SKM-1 treated with dmso at 0.1 percent for 144 hours (cell line): Measurements from ENCODE around the gene SDC1.
"Not testable (repeated sequence)": the region's sequence is repeated elsewhere in the genome, so short reads cannot be mapped to it uniquely, and the experiment has no call there.

Experiments used
- DNase-seq: peaks from one replicate; lab custom pipeline; 2025; ENCODE audit not compliant: unreplicated experiment; lab: John Stamatoyannopoulos, UW

Gene SDC1, protein sequence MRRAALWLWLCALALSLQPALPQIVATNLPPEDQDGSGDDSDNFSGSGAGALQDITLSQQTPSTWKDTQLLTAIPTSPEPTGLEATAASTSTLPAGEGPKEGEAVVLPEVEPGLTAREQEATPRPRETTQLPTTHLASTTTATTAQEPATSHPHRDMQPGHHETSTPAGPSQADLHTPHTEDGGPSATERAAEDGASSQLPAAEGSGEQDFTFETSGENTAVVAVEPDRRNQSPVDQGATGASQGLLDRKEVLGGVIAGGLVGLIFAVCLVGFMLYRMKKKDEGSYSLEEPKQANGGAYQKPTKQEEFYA

GRCh38 chr2:20224716-20225293 is at the start of gene SDC1:
SDC1 (minus strand) TSS chr2:20225130; CDS start chr2:20224867, 263 bp downstream.
- DNase-seq: no peak

GRCh38 chr2:20273042-20273441 is 48.1 kb upstream of the SDC1 start:
- no peak for DNase-seq

DNA sequence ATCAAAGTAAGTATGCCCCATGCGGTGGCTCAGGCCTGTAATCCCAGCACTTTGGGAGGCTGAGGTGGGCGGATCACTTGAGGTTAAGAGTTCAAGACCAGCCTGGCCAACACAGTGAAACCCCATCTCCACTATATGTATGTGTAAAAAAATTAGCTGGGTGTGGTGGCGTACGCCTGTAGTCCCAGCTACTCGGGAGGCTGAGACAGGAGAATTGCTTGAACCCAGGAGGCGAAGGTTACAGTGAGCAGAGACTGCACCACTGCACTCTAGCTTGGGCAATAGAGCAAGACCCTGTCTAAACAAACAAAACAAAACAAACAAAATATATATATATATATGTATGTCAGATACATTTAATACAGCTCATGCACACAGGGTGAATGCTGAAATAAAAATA is 43.4 kb upstream of the SDC1 start:
- DNase-seq: not testable (repeated sequence)

GRCh38 chr2:20267529-20267928 is 42.6 kb upstream of the SDC1 start:
- no peak for DNase-seq

DNA sequence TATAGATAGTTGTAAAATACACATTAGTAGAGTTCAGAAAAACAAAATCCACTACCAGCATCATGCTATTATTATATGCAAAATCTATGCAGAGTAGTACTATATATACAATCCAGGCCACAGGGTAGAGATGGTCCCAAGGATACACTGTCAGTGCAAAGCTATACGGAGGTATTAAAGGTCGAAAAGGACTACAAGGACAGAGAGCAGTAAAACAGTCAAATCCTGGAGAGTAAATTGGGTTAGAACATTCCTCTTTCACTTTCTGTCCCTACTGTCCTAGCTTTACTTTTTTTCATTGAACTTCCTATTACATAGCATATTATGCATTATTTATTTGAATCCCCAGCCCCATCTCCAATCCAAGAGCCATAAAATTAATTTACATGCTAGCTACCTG is 39.7 kb upstream of the SDC1 start:
- DNase-seq: no peak

GRCh38 chr2:20257411-20257810 is 32.5 kb upstream of the SDC1 start:
- no peak for DNase-seq

- DNase-seq: no peak
These were observed 29.8 kb upstream of the SDC1 start for GRCh38 chr2:20254731-20255130.

DNA sequence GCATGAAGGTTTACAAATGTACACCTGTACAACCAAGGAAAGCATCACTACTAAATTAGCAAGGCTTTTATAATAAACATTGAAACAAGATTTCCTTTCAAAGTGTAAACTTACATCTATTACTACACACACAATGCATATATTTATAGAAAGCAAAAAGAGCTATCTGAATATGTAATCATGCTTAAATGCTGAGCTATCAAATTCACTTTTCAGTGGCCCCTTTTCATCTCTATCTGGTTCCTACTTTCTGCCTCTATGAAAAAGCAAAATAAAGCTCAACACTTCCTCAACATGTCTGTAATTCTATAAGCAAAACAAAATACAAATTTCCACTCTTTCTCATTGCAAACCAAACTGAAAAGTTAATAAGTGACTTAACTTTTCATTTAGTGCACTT is 25.5 kb upstream of the SDC1 start:
- no peak for DNase-seq

GRCh38 chr2:20249170-20249569 is 24.2 kb upstream of the SDC1 start:
- no peak for DNase-seq

- no peak for DNase-seq
These were observed 22.2 kb upstream of the SDC1 start for GRCh38 chr2:20247084-20247483.

DNA sequence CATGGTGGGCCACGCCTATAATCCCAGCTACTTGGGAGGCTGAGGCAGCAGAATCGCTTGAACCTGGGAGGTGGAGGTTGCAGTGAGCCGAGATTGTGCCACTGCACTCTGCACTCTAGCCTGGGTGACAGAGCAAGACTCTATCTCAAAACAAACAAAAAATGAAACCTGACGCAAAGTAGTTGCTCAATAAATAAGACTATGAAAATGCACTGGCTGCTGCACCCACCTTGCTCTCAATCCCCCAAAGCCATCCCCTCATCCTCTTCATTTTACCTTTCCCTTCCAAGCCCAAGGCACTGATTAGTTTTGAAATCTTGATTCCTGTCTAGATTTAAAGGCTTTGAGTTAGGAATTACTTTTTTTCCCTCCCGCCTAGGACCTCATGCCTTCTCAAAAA is 18.7 kb upstream of the SDC1 start:
- DNase-seq: not testable (repeated sequence)

GRCh38 chr2:20242727-20243377 is 17.9 kb upstream of the SDC1 start:
- no peak for DNase-seq

DNA sequence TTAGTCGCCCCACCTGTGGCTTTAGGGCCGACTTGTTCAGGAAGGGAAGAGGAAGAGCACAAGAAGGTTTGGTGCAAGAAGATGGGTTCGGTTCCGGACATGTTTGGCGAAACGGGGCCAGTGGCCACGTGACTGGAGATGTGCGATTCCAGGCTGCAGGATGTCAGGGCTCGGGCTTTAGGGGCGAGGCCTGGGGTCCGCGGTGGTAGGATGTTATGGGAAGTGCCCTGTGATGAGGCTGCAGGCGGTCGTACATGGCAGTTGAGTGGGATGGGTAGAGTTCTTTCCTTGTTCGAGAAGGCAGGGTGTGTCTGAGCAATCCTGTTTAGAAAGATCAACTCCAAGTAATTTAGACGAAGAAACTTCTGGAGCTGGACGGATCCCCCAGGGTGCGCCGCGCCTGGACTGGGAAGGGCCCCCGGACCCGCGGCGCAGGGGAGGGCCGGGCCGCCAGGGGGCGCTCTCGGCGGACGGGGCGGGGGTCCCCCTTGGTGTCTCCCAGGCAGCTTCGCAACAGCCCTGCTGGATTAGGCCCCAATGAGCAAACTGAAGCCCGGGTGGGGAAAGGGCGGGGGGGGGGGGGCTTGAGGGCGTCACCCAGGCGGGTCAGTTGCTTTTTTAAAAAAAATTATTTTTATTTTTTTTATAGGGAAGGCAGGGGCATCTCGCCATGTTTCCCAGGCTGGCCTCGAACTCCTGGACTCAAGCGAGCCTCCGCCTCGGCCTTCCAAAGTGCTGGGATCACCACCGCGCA is 17.2 kb upstream of the SDC1 start:
- DNase-seq: no peak

DNA sequence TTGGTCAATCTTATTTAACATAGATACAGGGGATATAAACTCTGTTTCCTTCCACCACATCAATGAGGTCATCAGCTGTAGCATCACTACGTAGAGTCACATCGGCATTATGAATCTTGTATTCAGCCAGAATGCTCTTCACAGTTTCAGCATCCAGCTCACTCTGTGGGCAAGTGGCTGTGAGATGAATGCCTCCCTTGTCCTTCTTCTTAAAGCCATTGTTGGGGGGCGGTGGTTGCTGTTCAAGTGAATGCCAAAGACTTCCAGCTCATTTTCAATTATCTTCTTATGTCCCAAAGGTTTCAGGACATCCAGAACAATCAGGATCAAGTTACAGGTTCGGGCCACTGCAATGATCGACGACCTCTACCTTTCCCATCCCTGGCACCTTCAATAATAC is 15.4 kb upstream of the SDC1 start:
- DNase-seq: not testable (repeated sequence)

- DNase-seq: no peak
These were observed 11.6 kb upstream of the SDC1 start for GRCh38 chr2:20236496-20236895.

GRCh38 chr2:20235655-20236305 is 10.8 kb upstream of the SDC1 start:
- no peak for DNase-seq

GRCh38 chr2:20234597-20234996 is 9.7 kb upstream of the SDC1 start:
- not testable (repeated sequence) for DNase-seq

DNA sequence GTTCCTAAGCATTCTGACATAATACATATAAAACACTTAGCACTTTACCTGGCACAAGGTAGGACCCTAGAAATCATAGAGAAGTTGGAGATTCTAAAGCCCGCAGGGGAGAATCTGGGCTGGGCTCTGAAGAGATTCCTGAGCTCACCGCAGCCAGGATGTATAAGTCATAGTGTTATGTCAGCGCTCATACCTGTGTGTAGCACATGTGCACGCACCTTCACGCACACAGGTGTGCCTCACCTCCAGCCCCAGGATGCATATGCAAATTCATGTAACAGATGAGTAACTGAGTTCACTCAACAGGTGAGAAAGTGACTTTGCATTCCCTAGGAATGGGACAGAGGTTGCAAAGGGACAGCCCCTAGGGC is 7.9 kb upstream of the SDC1 start:
- no peak for DNase-seq

- no peak for DNase-seq
These were observed 6.7 kb upstream of the SDC1 start for GRCh38 chr2:20231598-20232026.

DNA sequence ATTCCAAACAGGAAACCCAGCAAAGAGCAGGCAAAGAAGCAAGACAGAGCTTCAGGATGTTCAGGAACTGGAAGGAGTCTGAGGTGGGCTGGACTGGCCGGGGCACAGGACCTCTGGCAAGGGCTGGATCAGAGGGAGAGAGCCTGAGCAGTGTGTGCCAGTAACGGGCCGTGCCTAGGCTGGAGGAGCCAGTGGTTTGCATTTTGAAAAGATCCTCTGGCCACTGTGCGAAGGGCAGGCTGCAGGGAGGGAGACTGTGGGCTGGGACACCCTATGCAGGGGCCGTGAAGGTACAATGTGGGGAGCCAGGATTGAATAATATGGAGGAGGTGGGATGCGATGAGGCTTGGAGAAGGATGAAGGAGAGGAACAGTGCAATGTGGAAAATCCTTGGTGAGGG is 6.2 kb upstream of the SDC1 start:
- DNase-seq: no peak

DNA sequence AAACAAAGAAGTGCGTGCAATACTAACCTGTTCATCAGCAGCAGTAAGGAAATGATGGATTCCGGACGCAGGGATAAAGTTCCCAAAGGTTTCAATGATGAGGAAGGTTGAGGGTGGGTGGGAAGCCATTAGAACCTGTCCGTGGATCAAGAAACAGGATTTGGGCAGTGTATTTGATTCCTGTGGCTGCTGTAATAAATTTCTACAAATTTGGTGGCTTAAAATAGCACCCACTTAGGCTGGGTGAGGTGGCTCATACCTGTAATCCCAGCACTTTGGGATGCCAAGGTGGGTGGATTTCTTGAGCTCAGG is 5.1 kb upstream of the SDC1 start:
- DNase-seq: no peak
